COR-L47 (cell line): ENCODE data around the gene DNLZ.
"Not testable (repeated sequence)": the region's sequence is repeated elsewhere in the genome, so short reads cannot be mapped to it uniquely, and the experiment has no call there.

Source experiments
- DNase-seq: peaks from one replicate; lab custom pipeline; 2025; lab: John Stamatoyannopoulos, UW

Gene DNLZ

DNA sequence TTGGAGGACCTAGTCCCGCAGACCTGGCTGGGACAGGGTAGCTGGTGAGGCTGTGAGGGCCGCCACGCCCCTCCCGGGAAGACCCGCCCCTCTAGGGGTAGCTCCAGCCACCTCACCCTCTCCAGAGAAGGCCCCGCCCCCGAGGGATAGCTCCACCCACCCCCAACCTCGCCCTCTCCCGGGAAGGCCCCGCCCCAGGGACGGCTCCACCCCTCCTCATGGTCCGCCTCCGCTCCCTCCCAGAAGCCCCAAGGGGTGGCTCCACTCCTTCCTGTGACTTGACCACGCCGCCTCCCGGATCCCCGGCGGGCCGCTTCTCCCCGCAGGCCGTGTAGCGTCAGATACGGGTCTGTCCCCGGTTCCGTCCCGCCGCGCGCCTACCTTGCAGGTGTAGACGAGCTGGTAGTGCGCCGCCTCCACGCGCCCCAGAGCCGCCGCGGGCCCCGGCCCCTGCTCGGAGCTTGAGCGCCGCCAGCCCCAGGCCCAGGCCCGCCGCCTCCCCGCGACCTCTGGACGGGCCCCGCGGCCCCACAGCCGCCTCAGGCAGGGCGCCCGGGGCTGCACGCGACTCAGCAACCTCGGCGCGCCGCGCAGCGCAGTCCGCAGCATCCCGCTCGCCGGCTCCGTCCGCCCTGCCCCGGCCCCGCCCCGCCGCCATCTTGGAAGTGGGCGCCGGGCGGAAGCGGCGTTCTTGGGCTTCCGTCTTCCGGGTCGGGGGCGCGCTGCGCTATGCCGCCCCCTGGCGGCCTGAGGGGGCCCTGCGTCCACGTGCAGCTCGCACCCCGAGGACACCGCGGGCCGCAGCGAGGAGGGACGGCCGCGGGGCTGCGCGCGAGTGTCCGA is at the start of gene DNLZ:
Gene DNLZ (minus strand): TSS at position 639 of the 843 bp plus-strand sequence. CDS start 30 bp downstream, at position 609.
- DNase-seq = peak; percentile 89

DNA sequence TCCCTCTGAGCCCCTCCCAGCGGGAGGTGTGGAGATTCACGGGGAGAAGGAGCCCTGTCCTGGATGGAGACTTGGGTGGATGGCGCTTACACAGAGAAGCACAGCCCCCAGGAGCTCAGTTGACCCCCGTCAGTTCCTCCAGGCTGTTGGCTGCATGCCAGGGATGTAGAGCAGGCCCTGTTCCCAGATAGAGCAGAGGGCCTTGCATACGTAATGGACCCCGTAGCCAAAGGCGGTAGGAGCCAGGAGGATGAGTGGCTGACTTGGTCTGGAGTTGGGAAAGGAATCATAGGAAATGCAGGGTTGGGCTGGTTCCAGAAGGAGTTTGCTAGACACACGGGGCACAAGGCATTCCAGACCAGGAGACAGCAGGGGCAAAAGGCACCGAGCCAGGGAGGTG is 49.4 kb upstream of the DNLZ start:
- no peak for DNase-seq

DNA sequence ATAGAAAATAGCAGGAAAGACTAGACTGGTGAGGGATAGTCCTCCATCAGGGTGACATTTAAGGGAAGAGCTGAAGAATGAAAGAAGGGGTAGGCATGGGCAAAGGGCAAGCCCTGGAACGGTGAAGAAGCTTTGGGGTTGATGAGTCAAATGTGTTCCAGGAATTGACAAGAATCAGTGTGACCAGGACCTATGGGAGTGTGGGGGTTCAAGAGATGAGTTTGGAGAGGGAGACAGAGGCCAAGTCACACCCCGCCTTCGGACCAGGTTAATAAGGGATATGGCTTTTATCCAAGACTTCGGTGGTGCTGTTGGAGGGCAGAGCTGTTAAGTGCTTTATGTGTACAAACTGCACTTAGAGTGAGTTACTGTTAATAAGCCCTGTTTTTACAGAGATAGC is 47.8 kb upstream of the DNLZ start:
- no peak for DNase-seq

DNA sequence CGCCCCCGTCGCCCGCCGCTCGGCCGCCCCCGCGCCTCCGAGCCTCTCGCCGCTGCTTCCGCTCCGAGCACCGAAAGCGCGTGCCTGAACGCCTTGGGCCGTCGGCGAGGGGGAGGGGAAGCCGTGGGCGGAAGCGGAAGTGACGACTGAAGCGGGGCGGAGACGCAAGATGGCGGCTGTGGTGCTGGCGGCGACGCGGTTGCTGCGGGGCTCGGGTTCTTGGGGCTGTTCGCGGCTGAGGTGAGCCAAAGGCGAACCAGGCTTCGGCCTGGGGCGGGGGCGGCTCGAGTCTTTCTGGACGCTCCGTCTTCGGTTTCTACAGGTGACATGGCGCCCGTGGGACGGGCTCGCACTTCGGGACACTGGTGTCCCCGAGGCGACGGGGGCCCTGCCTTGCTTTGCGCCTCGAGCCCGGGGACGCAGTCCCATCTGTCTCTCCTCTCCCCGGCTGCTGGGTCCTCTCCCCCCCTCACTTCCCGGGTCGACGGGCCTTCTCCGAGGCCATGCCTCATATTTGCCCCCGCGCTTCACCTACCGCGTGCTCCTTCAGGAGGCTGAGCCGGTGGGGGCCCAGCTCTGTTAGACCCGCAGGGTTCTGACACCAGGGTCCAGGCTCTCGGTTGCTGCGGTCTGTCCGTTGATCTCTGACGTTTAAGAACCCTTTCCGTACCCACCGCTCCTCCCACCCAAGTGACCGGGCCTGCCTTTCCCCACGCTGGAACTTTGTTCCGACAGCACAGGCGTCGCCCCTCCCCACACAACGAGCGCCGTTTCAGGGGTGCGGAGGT is 47.1 kb upstream of the DNLZ start, which contains the start of the genes ENTR1 and PMPCA:
Gene ENTR1 (minus strand): TSS at position 115 of the 788 bp plus-strand sequence. CDS start 217 bp downstream, outside the sequence.
Gene PMPCA (plus strand): TSS at position 159 of the 788 bp plus-strand sequence. CDS start 11 bp downstream, at position 170.
- peak; percentile 80 for DNase-seq

DNA sequence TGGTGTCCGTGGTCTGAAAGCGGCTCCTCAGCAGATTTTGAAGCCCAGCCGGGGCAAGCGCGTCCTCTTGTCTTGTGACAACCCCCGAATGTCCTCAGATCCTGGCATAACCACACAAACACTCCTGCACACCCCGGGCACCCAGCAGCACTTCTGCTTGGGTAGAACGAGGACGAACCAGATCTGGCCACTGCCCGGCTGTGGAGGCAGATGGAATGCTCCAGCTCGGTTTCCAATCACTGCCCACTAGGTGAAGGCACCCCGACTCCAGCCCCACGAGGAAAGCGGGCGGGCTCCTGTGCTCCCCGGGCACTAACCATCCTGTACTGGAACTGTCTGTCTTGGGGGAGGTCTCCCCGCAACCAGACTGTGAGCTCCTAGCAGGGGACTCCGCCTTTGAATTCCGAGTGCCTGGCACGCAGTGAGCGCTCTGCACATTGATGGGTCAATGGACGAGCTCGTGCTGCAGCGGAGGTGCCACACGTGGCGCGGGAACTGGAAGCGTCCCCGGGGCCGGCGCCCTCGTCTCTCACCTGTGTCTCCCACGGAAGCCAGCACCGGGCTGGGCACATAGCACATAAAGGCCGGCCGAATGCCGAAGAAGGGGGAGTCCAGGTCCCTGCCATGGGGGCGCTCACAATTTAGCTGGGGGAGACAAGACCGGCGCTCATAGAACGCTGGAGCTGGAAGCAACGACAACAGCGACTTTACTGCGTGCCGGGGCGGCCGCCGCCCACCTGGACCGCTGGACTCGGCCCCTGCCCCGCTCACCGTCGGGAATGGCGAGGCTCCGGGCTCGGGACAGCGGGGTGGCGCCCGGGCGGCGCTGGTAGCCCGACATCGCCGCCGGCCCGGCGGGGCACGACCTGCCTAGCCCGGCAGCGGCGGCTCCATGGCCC is 46.3 kb upstream of the DNLZ start:
- peak; percentile 27 for DNase-seq

DNA sequence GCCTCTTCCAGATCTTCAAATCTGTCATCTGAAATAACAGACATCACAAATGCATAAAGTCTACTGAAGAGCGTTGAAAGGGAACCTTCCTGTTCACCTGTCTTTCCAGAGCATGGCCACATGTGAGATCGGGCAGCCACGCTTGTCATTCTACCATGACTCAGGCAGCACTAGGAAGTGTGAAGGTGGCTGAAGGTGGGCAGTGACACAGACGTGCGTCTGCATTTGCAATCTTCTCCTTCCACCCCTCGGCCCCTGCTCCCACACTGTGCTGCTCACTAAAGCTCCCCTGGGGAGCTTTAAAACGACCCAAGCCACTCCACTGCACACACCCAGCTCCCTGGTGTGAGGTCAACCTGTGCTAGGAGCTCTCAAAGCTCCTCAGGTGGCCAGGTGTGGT is 44.4 kb upstream of the DNLZ start:
- no peak for DNase-seq

DNA sequence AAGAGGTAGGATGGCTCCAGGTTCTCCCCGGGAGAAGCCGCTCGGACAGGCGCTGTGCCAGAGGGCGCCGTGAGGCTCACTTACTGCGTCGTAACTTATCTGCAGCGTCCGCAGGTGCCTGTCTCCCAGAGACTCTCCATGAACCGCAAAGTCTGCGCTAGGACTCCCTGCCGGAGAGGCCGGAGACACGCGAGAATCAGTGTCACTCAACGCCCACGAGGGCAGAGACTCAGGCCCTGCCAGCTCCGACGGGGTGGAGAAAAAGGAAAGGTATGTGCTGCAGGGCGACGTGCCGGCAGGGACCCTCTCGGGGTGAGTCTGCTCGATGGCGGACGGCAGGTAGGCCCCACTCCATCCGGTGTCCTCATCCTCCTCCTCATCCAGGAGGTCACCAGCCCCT is 43.5 kb upstream of the DNLZ start:
- DNase-seq = not testable (repeated sequence)

DNA sequence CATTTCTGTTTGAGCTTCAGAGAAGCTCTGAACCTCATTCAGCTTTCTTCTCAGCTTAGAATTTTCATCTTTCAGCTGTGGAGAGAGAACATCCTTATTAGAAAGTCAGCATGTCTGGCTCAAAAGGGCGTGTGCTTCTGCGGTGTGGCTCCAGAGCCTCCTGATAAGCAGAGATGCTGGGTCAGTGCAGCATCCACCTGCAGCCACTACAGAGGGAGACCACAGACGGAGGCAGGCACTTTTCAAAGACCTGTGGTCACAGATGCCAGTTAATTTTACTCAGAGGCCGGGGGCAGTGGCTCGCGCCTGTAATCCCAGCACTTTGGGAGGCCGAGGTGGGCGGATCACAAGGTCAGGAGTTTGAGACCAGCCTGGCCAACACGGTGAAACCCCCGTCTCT is 42.4 kb upstream of the DNLZ start:
- DNase-seq = not testable (repeated sequence)

DNA sequence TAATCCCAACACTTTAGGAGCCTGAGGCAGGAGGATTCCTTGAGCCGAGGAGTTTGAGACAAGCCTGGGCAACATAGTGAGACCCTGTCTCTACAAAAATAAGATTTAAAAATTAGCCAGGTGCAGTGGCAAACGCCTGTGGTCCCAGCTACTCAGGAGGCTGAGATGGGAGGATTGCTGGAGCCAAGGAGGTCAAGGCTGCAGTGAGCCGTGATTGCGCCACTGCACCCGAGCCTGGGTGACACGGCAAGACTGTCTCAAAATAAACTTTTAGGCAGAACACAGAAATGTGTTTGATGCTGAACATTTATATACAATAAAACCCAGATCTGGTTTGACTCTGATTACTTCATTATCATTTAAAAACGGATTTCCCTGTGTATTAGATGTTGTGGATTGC is 41.9 kb upstream of the DNLZ start:
- no peak for DNase-seq

DNA sequence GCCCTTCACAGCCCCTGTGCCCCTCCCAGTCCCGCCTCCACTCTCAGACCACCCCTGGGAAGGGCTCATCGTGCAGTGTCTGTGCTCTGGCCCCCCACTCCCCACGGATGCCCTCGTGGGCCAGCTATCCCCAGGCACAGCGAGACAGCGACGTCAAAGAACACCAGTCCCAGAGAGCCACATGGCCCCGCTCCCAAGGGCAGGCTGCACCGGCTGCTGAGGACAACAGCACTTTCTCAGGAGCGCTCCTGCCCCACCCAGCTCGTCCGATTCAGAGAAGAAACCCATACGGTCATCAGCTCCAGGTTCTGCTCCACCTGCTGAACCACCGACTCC is 41.2 kb upstream of the DNLZ start:
- DNase-seq = no peak

DNA sequence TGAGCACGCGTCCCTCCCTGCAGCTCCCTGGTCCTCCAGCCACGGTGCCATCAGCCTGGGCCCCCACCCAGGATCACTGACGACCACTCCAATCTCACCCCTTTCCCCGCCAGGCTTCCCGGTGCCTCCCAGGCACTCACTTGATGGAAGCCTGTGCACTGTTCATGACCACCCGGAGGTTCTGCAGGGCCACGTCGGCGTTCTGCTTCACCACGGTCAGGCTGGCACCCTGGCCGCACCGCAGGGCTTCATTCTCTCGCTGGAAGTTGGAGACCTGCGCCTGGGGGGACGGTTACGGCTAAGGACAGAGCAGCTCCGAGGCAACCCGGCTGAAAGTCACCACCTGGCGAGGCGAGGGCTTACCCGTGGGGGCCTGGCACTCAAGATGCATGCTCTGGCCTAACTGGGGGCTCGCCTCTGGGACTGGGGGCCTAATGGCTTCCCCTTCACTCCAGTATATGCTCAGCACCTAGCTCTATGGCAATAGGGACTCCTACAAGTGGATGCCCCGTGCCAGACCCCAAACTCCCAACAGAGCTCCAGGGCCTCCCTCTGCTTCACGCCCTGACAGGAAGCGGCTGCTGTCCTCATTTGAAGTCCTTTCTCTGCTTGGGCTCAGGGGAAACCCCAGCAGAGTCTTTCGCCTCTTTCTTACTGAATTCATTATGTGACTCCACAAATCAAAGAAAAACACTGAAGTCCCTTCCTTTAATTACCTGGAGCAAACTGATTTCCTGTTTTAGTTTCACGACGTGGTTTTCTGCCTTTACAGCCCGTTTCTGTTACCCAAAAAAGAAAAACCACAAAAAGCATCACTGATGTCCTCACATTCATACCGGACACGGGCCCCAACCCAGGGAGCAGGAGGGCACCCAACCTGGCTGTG is 40.6 kb upstream of the DNLZ start:
- DNase-seq = no peak

DNA sequence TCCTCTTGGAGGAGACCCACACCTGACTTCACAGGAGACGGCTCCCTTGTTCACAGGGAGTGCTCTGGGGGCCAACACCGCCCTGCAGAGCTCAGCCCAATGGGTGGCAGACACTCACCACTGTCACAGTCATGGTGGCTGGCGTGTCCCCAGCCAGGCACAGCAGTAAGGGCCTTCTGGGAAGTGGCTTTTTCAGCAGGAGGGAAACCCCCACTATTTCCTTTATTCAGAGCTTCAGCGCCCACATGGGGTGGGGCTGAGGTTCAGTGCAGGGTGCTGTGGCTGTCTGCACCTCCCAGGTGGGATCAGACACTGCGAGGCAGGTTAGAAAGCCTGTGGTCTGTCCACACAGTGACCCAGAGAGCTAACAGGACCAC is 40.0 kb upstream of the DNLZ start:
- no peak for DNase-seq

DNA sequence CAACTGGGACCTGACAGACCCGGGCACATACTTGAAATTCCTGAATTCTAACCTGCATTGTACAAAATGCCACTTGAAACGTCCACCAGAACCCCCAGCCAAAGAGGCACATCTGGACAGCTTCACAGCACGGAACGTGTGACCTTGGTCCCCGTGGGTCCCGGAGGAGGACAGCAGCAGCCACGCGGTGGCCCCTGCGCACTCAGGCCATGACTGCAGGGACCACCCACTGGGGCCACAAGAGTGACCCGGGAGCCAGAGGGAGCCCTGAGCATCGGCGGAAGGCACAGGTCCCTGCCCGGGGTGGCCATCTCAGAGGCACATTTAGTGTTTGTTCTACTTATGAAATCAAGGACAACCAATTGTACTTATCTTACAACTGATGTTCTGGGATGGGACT is 38.5 kb upstream of the DNLZ start:
- DNase-seq = no peak

DNA sequence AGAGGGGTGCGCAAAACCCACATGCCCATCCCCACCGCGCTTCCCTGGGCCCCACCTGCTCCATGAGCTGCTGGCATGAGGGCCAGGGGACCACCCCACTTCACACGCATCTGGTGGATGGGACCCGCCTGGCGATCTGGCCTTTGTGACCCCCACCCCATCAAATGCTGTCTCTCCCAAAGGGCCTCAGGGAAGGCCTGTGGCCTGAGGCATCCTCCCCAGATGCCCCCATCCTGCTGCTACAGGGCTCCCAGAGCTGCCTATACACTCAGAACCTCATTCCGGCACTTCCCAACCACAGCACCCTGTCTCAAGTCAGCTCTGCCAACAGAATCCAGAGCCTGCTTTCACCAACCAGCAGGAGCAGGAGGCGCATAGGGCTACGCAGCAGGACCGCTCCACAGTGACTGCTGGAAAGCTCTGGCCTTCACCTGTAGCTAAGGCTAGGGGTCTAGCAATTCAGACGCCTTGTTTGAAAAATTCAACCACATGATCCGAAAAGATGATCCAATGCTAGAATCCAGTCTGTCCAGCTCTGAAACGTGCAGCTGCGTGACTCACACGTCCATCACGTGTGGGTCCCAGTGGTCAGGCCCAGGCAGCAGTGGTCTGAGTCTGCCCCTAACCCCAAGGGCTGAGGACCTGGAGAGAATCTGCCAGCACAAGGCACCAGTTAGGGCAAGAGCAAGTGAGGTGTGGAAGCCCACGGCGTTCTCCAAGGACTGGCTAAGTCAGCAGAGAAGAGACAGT is 37.8 kb upstream of the DNLZ start:
- DNase-seq = no peak

DNA sequence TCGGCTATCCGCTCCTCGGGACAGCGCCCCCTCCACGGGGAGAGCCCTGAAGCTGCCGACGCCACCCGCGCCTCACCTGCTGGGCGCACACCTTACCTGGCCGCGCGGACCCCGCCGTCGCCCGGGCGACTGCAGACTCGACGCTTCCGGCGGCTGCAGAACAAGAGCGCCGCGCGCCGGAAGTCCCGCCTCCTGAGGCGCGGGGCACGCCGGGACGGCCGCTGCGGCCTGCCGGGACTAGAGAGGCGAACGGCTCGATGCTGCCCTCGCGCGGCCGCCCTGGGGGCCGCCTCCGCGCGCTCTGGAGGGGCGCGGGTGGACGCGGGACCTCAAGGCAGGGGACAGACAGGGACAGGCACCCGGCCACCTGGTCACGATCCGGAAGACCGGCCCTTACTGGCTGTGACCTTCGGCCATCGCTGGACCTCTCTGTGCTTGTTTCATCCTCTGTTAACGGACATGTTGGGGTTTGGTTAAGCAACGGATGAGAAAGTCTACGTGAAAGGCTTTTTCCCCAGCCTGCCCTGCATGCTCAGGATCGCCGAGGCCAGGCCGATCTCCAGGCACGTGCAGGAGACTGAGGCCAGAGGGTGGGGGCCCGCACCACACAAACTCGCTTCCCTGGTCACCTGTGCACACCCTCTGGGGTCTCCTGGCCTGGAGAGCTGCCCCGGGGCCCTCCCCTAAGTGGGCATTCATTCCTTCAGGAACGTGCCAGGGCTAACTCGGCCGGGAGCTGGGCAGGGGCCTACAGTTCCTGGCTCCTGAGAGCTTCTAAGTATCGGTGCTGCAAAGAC is 36.7 kb upstream of the DNLZ start, which contains the start of gene SNAPC4:
Gene SNAPC4 (minus strand): TSS at position 133 of the 797 bp plus-strand sequence. CDS start 1,742 bp downstream, outside the sequence.
- DNase-seq = peak; percentile 81

DNA sequence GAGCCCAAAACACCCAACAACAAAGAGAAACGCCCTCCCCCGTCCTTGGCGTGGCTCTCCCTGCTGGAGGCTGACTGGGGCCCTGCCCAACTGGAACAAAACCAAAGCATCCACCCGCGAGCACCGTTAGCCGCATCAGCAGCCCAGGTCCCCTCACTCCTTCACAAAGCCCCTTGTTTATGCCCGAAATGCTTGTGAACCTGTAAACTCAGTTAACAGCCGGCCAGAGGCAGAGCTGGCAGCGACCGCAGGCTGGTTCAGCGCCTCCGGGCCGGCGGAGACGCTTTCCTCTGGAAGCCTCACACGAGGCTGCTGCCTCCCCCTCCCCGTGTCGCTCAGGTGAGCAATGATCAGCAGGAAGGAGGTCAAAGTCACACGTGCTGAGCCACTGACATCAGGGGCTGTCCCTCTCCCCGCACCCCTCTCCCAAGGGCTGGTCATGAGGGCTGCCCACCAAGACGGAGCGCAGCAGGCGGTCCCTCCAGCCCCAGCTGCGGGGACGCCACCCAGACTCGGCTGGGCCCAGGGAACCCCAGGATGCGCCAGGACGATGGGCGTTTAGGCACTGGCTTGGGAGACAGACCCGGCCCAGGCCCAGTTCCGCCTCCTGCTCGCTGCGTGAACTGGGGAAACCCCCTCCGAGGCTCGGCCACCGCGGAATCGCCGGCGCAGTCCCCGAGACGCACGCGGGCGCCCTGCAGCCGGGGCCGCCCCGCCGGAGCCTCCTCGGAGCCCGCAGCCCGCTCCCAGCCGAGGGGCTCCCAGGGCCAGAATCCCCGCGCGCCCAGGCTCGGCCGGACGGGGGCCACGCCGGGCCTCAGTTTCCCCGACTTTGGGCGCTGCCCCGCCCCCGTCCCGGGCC is 35.9 kb upstream of the DNLZ start:
- DNase-seq = peak; percentile 21

DNA sequence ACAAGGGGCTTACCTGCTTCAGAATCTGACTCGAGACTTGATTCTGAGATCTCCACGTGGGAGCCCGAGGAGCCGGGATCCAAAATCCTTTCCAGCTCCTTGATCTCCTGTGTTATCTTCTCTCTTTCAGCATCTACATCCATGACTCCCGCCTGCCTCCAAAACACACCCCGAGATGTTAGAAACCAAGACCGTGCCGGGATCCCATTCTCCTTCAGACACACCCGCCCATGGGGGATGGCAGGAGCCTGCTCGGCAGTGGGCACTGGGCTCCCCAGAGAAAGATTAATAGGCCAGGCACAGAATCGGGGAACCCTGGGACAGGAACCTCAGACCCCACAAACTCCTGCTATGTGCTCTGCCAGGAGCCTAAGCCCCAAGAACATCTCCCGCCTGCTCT is 34.7 kb upstream of the DNLZ start:
- no peak for DNase-seq

DNA sequence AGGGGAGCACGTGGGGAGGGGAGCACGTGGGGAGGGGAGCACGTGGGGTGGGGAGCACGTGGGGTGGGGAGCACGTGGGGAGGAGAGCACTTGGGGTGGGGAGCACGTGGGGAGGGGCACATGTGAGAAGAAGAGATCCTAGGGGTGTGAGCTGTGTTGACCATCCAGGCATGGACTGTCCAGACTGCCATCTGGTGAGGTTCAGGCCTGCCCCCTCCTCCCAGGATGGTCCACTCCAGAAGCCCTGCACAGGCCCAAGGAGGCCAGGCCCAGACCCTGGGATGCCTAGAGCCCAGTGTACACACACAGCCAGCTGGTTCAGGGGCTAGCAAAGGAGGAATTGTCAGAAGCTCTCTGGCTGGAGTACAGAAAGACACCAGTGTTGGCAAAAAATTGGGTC is 34.1 kb upstream of the DNLZ start:
- DNase-seq = no peak

DNA sequence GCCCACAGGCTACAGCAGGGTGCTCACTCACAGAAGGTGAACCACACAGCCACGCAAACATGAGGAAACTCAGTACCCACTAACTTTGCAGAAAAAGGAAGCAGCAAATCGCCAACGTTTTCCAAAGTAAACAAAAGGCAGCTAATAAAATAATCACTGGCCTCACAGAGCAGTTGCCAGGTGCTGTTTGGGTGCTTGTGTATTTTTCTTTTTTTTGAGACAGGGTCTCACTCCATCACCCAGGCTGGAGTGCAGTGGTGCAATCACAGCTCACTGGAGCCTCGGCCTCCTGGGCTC is 32.6 kb upstream of the DNLZ start:
- DNase-seq = no peak
